B cell (primary cell): ENCODE measurements around the gene MORN1. TPM values are rescaled to one million over a fixed set of nuclear protein-coding genes. Genes with fewer than 3 reads are reported as not detected.

Source experiments
- ATAC-seq: fragments of 200-7000 bp; cut with Tn5 transposase; one replicate; pipeline ENCODE4 v1.10.0; 2021; ENCODE audit warnings: low read depth, mild to moderate bottlenecking, moderate number of reproducible peaks, moderate library complexity
- CTCF ChIA-PET: fragments of 350-600 bp; sonication (Branson Sonifier 250); formaldehyde crosslinking; loops from one replicate; lab custom pipeline; 2021; ENCODE audit warnings: antibody characterized with exemption, inconsistent platforms; lab: Charles Lee
- POLR2A ChIA-PET: fragments of 350-600 bp; sonication (Branson Sonifier 250); formaldehyde crosslinking; loops from one replicate; lab custom pipeline; 2021; ENCODE audit warnings: antibody characterized with exemption; lab: Charles Lee
- DNase-seq: peaks from one replicate; pipeline ENCODE4 v3.0.0; 2013
- H2AFZ ChIP-seq: 2 replicates; pipeline ENCODE4 v1.6.1; 2012; ENCODE audit warnings: mild to moderate bottlenecking, low read depth, low read length; ENCODE audit not compliant: insufficient read depth, poor library complexity, severe bottlenecking
- H3K27ac ChIP-seq, 2 donors: 1 replicate in 1 of 2; 2 replicates in 1 of 2; pipeline ENCODE4 v1.5.1; 2012 to 2013; ENCODE audit warnings: low read length in 2 of 2, mild to moderate bottlenecking in 2 of 2, moderate library complexity in 1 of 2
- H3K27me3 ChIP-seq, 4 experiments: fragments of 200-600 bp in 1 of 4; sonication (generic) in 1 of 4; replicated peaks in 1 of 4; 1 replicate in 2 of 4; 2 replicates in 2 of 4; pipeline versions ENCODE4 v1.6.1 to v1.7.0; 2013 to 2016; ENCODE audit warnings: low read length in 3 of 4, mild to moderate bottlenecking in 2 of 4, mixed read lengths in 1 of 4, moderate library complexity in 1 of 4; ENCODE audit not compliant: insufficient read depth in 4 of 4, control insufficient read depth in 3 of 4; ENCODE audit errors: control extremely low read depth in 1 of 4
- H3K36me3 ChIP-seq, 2 experiments: replicated peaks in 1 of 2; 1 replicate in 1 of 2; 2 replicates in 1 of 2; pipeline versions ENCODE4 v1.6.1 to v1.7.1; 2013; ENCODE audit warnings: low read length in 1 of 2; ENCODE audit not compliant: insufficient read depth in 2 of 2, control insufficient read depth in 1 of 2; ENCODE audit errors: control extremely low read depth in 1 of 2, extremely low read depth in 1 of 2
- H3K4me1 ChIP-seq, 2 donors: fragments of 200-600 bp in 1 of 2; sonication (generic) in 1 of 2; 1 replicate in 1 of 2; 2 replicates in 1 of 2; pipeline versions ENCODE4 v1.5.1 to v1.6.1; 2013 to 2017; ENCODE audit warnings: low read length in 2 of 2; ENCODE audit not compliant: control insufficient read depth in 2 of 2, insufficient read depth in 2 of 2
- H3K4me2 ChIP-seq: replicated peaks from 2 replicates; pipeline ENCODE3; 2012; ENCODE audit warnings: mild to moderate bottlenecking, low read depth, low read length; ENCODE audit not compliant: poor library complexity, severe bottlenecking
- H3K4me3 ChIP-seq, 5 experiments: fragments of 200-600 bp in 1 of 5; sonication (generic) in 1 of 5; 1 replicate in 3 of 5; 2 replicates in 2 of 5; pipeline versions ENCODE4 v1.5.1 to v1.7.0; 2011 to 2016; ENCODE audit warnings: low read length in 4 of 5, mild to moderate bottlenecking in 4 of 5, low read depth in 2 of 5, control low read depth in 1 of 5, moderate library complexity in 1 of 5; ENCODE audit not compliant: insufficient read depth in 1 of 5; ENCODE audit errors: control extremely low read depth in 1 of 5, extremely low read depth in 1 of 5
- H3K79me2 ChIP-seq: fragments of 200-600 bp; sonication (generic); one replicate; pipeline ENCODE4 v1.6.0; 2016; ENCODE audit warnings: low read length; ENCODE audit not compliant: control insufficient read depth, insufficient read depth
- H3K9ac ChIP-seq: fragments of 200-600 bp; sonication (generic); 2 replicates; pipeline ENCODE4 v1.6.1; 2017; ENCODE audit warnings: mild to moderate bottlenecking, low read length, moderate library complexity
- H3K9me3 ChIP-seq, 3 donors: one replicate each; pipeline versions ENCODE4 v1.6.1 to v1.7.1; 2013; ENCODE audit warnings: low read length in 2 of 3; ENCODE audit not compliant: control insufficient read depth in 2 of 3, insufficient read depth in 1 of 3; ENCODE audit errors: control extremely low read depth in 1 of 3
- H4K20me1 ChIP-seq: 2 replicates; pipeline ENCODE4 v1.6.0; 2012; ENCODE audit warnings: mild to moderate bottlenecking, low read length; ENCODE audit not compliant: insufficient read depth, control insufficient read depth, poor library complexity, severe bottlenecking
- H3K27ac Mint-ChIP-seq: one replicate; pipeline ENCODE4 v1.8.0; 2021; ENCODE audit warnings: mixed read lengths
- H3K27me3 Mint-ChIP-seq: one replicate; pipeline ENCODE4 v1.8.0; 2021; ENCODE audit warnings: mixed read lengths
- H3K4me1 Mint-ChIP-seq: one replicate; pipeline ENCODE4 v1.8.0; 2021; ENCODE audit warnings: mixed read lengths
- H3K4me3 Mint-ChIP-seq: one replicate; pipeline ENCODE4 v1.8.0; 2021; ENCODE audit warnings: mixed read lengths
- H3K9me3 Mint-ChIP-seq: one replicate; pipeline ENCODE4 v1.8.0; 2022; ENCODE audit warnings: mixed read lengths; ENCODE audit not compliant: insufficient read depth
- CTCF ChIP-seq: fragments of 200-600 bp; IDR thresholded peaks from one replicate; pipeline ENCODE4 v1.8.0; 2022; ENCODE audit warnings: antibody characterized with exemption, mild to moderate bottlenecking
- EZH2 ChIP-seq: IDR thresholded peaks from 2 replicates; pipeline ENCODE4 v1.6.1; 2012; ENCODE audit warnings: borderline replicate concordance, low read depth, mild to moderate bottlenecking, moderate library complexity, low read length; ENCODE audit not compliant: insufficient read depth, poor library complexity, severe bottlenecking
- WGBS: methylation state at CpG from one replicate; pipeline ENCODE4 v1.1.5; 2013; ENCODE audit warnings: missing lambda C conversion rate; ENCODE audit not compliant: insufficient coverage; 5-methylcytosine and 5-hydroxymethylcytosine counted together
- intact Hi-C: fragments of 100-400 bp; cut with micrococcal nuclease; formaldehyde crosslinking; loops from one replicate; pipeline ENCODE4 v1.10.0; 2022
- polyA plus RNA-seq: library from polyadenylated mRNA; depleted of rRNA; stranded (reverse); fragments of >200 nt; gene quantifications from 2 replicates; pipeline ENCODE4 v1.2.3, GENCODE V29; 2012
- total RNA-seq, 2 donors: library from RNA; stranded (reverse); fragments of 120-200 nt in 1 of 2; gene quantifications; 1 replicate in 1 of 2; 2 replicates in 1 of 2; pipeline versions ENCODE4 v1.2.3 to v1.2.4, GENCODE V29; 2013 to 2022

Gene MORN1
- total and polyA plus RNA-seq, 2 donors (not counting 1 experiment from before 2014, with no cell fraction given), result 10.2 to 32.6 TPM

- Histone ChIP-seq H3K4me1 (peaks cover 32 to 46% of the 10 kb centered on the region in 2 donors), H3K4me3 (no peak overlapping the region), H3K4me2 (no peak overlapping the region), H3K9ac (no peak overlapping the region), H2AFZ (no peak overlapping the region), H3K79me2 (no peaks in the 10 kb centered on the region), H3K9me3 (peaks cover 0 to 13% (median 2%) of the 10 kb centered on the region in 3 donors), H3K36me3 (no peaks in the 10 kb centered on the region), H3K27ac (no peak overlapping the region), H3K27me3 (no peaks in the 10 kb centered on the region), H4K20me1 (no peaks in the 10 kb centered on the region)
- Mint-ChIP-seq H3K27ac (no peak overlapping the region), H3K4me3 (no peak overlapping the region), H3K9me3 (no peaks in the 10 kb centered on the region), H3K27me3 (no peaks in the 10 kb centered on the region), H3K4me1 (peaks cover 30% of the 10 kb centered on the region)
- ChIA-PET CTCF (interaction anchor here (12.5 kb wide), 1 partner anchor 183 kb away, joined by 295 read pairs; the partner anchor contains the start of gene FAAP20), POLR2A (no interaction called here)
- DNase-seq, result no peak
- no peak for ATAC-seq
- WGBS, result 97% methylated on average over 25 of the region's 25 CpGs
- intact Hi-C loops, result no loop called here
- TF ChIP-seq CTCF (no peak), EZH2 (no peak)
Measured at GRCh38 chr1:2376931-2377672, 14.3 kb downstream of the MORN1 start.

- ATAC-seq, result no peak
- Histone ChIP-seq H3K4me2 (no peak overlapping the region), H2AFZ (no peak overlapping the region)
Measured at GRCh38 chr1:2376261-2376741, 15.1 kb downstream of the MORN1 start.

More at GRCh38 chr1:2376261-2376741, 15.1 kb downstream of the MORN1 start:
- H3K9ac ChIP-seq, result no peak overlapping the region
- H3K27ac ChIP-seq, result no peak overlapping the region
- DNase-seq, result no peak
- H3K79me2 ChIP-seq, result no peaks in the 10 kb centered on the region
- H3K36me3 ChIP-seq, result no peaks in the 10 kb centered on the region
- H3K4me1 ChIP-seq, result peaks cover 24 to 38% of the 10 kb centered on the region in 2 donors
- intact Hi-C loops, result no loop called here
- H3K27me3 Mint-ChIP-seq, result no peaks in the 10 kb centered on the region
- no peak overlapping the region for H3K27ac Mint-ChIP-seq
- H4K20me1 ChIP-seq, result no peaks in the 10 kb centered on the region
- no peaks in the 10 kb centered on the region for H3K27me3 ChIP-seq
- peaks cover 0 to 13% (median 2%) of the 10 kb centered on the region in 3 donors for H3K9me3 ChIP-seq
- POLR2A ChIA-PET, result no interaction called here
- WGBS, result 94% methylated on average over 23 of the region's 23 CpGs
- peaks cover 27% of the 10 kb centered on the region for H3K4me1 Mint-ChIP-seq
- no peaks in the 10 kb centered on the region for H3K9me3 Mint-ChIP-seq
- H3K4me3 Mint-ChIP-seq, result no peak overlapping the region
- TF ChIP-seq EZH2, result no peak
- TF ChIP-seq CTCF, result no peak
- H3K4me3 ChIP-seq, result no peak overlapping the region
- CTCF ChIA-PET, result interaction anchor here (0.6 to 12.5 kb wide), 2 partner anchors 68 to 182 kb away, joined by 3 to 295 read pairs; partner anchors contain the start of gene FAAP20
